PC-3 (cell line): ENCODE data around the gene RRM1. TPM values are rescaled to one million over a fixed set of nuclear protein-coding genes. Genes with fewer than 3 reads are reported as not detected.

ENCODE experiments used
- ATAC-seq: fragments of 200-7000 bp; cut with Tn5 transposase; 2 replicates; pipeline ENCODE4 v1.9.1; 2020; ENCODE audit warnings: mild to moderate bottlenecking, moderate library complexity
- BruUV-seq: library from RNA; stranded (reverse); fragments of 400-500 nt; replicated peaks from 2 replicates; lab custom pipeline; 2021; lab: Mats Ljungman, UMichigan
- CTCF ChIA-PET: fragments of 300-600 bp; sonication (Branson Sonifier 250); formaldehyde crosslinking; loops from one replicate; lab custom pipeline; 2022; ENCODE audit warnings: antibody characterized with exemption; lab: Charles Lee
- POLR2A ChIA-PET: fragments of 300-600 bp; sonication (Branson Sonifier 250); formaldehyde crosslinking; loops from one replicate; lab custom pipeline; 2022; ENCODE audit warnings: antibody characterized with exemption; ENCODE audit not compliant: unreplicated experiment; lab: Charles Lee
- DNase-seq: peaks from one replicate; pipeline ENCODE4 v3.0.0-alpha.2; 2015
- H2AFZ ChIP-seq: fragments of 300-600 bp; sonication (generic); 2 replicates; pipeline ENCODE4 v1.6.0; 2016; ENCODE audit warnings: antibody characterized with exemption, low read length
- H3F3A ChIP-seq: fragments of 300-600 bp; sonication (generic); one replicate; pipeline ENCODE4 v1.6.0; 2017; ENCODE audit warnings: antibody characterized with exemption, low read length, control low read depth, mild to moderate bottlenecking; ENCODE audit not compliant: unreplicated experiment
- H3K27ac ChIP-seq: fragments of 300-600 bp; sonication (generic); 2 replicates; pipeline ENCODE4 v1.5.1; 2016; ENCODE audit warnings: mild to moderate bottlenecking, low read length
- H3K27me3 ChIP-seq: fragments of 300-600 bp; sonication (generic); 2 replicates; pipeline ENCODE4 v1.6.1; 2016; ENCODE audit warnings: low read length, mixed read lengths
- H3K36me3 ChIP-seq: fragments of 300-600 bp; sonication (generic); 2 replicates; pipeline ENCODE4 v1.6.1; 2016; ENCODE audit warnings: low read depth, mixed run types, low read length, mixed read lengths
- H3K4me1 ChIP-seq: fragments of 300-600 bp; sonication (generic); 2 replicates; pipeline ENCODE4 v1.5.1; 2016; ENCODE audit warnings: low read length; ENCODE audit not compliant: insufficient read depth
- H3K4me2 ChIP-seq: fragments of 300-600 bp; sonication (generic); 2 replicates; pipeline ENCODE4 v1.6.0; 2016; ENCODE audit warnings: low read length
- H3K4me3 ChIP-seq: fragments of 300-600 bp; sonication (generic); 2 replicates; pipeline ENCODE4 v1.5.1; 2016; ENCODE audit warnings: mild to moderate bottlenecking, low read length, mixed read lengths
- H3K79me2 ChIP-seq: fragments of 300-600 bp; sonication (generic); 2 replicates; pipeline ENCODE4 v1.6.1; 2017; ENCODE audit warnings: low read length, mixed read lengths
- H3K9ac ChIP-seq: fragments of 300-600 bp; sonication (generic); 2 replicates; pipeline ENCODE4 v1.6.0; 2016; ENCODE audit warnings: mild to moderate bottlenecking, low read length
- H3K9me2 ChIP-seq: fragments of 300-600 bp; sonication (generic); replicated peaks from 2 replicates; pipeline ENCODE4 v1.6.1; 2016; ENCODE audit warnings: mixed run types, low read length, mixed read lengths
- H3K9me3 ChIP-seq: fragments of 300-600 bp; sonication (generic); 2 replicates; pipeline ENCODE4 v1.6.1; 2016; ENCODE audit warnings: low read length, mixed read lengths
- H4K20me1 ChIP-seq: fragments of 300-600 bp; sonication (generic); 2 replicates; pipeline ENCODE4 v1.6.1; 2016; ENCODE audit warnings: low read length, mixed read lengths
- EZH2 ChIP-seq: fragments of 300-600 bp; sonication (generic); IDR thresholded peaks from one replicate; pipeline ENCODE4 v1.6.1; 2017; ENCODE audit warnings: antibody characterized with exemption, mild to moderate bottlenecking, low read length; ENCODE audit not compliant: unreplicated experiment
- EZH2phosphoT487 ChIP-seq: fragments of 300-600 bp; sonication (generic); IDR thresholded peaks from 2 replicates; pipeline ENCODE4 v1.6.1; 2018; ENCODE audit warnings: mild to moderate bottlenecking, antibody characterized with exemption, low read length, borderline replicate concordance
- intact Hi-C: fragments of 100-400 bp; cut with micrococcal nuclease; formaldehyde crosslinking; loops from 2 replicates; pipeline ENCODE4 v1.9.0; 2023
- total RNA-seq: library from RNA; depleted of rRNA; stranded (reverse); fragments of >200 nt; gene quantifications from 2 replicates; pipeline ENCODE4 v1.2.3, GENCODE V29; 2014
- TF ChIP-seq, protein P1 (sequence below): fragments of 300-600 bp; sonication (generic); conservative IDR thresholded peaks from 2 replicates; pipeline ENCODE4 v1.5.1; 2017; ENCODE audit warnings: antibody characterized with exemption, low read depth, mild to moderate bottlenecking, low read length

RRM1 gene
- total RNA-seq, 1 experiment from 2014 or later, result 106 TPM

DNA sequence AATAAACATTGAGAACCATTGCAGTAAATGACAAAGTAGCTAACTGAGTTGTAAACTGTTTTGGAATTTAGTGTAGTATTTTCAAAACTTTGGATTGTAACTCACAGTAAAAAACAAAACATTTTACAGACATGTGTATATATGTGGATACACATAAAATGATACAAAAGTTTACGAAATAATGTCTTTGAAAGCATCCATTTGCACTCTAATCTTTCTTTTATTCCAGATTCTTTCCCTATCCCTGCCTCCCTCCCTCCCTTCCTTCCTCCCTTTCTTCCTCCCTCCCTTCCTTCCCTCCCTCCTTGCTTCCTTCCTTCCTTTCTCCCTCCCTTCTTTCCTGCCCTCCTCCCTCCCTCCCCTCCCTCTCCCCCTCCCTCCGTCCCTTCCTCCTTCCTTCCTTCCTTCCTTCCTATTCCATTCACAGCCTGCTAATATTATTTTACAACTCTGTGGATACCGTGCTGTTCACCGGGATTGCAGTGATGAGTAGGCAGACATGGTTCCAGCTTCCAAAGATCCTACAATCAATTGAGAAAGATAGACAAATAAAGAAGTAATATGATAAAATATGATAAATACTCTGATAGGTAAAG lies 3.5 kb downstream of the RRM1 start:
- H2AFZ ChIP-seq, result no peak overlapping the region
- H3K9me3 ChIP-seq, result no peaks in the 10 kb centered on the region
- no TSS peak for BruUV-seq
- ChIA-PET POLR2A (interaction anchor here (0.6 kb wide), 1 partner anchor 350 kb away, joined by 5 read pairs; no protein-coding TSS in a partner anchor), CTCF (no interaction called here)
- H3K27me3 ChIP-seq, result no peaks in the 10 kb centered on the region
- peaks cover 84% of the 10 kb centered on the region for H3K79me2 ChIP-seq
- DNase-seq (no peak), ATAC-seq (no peak)
- TF ChIP-seq EZH2phosphoT487, result no peak
- TF ChIP-seq, protein P1, sequence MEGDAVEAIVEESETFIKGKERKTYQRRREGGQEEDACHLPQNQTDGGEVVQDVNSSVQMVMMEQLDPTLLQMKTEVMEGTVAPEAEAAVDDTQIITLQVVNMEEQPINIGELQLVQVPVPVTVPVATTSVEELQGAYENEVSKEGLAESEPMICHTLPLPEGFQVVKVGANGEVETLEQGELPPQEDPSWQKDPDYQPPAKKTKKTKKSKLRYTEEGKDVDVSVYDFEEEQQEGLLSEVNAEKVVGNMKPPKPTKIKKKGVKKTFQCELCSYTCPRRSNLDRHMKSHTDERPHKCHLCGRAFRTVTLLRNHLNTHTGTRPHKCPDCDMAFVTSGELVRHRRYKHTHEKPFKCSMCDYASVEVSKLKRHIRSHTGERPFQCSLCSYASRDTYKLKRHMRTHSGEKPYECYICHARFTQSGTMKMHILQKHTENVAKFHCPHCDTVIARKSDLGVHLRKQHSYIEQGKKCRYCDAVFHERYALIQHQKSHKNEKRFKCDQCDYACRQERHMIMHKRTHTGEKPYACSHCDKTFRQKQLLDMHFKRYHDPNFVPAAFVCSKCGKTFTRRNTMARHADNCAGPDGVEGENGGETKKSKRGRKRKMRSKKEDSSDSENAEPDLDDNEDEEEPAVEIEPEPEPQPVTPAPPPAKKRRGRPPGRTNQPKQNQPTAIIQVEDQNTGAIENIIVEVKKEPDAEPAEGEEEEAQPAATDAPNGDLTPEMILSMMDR, result no peak
- no peak for TF ChIP-seq EZH2
- intact Hi-C loops, result no loop called here
- no peaks in the 10 kb centered on the region for H4K20me1 ChIP-seq
- H3K4me3 ChIP-seq, result no peak overlapping the region
- no peak overlapping the region for H3K9ac ChIP-seq
- H3F3A ChIP-seq, result no peaks in the 10 kb centered on the region
- H3K4me1 ChIP-seq, result peaks cover 20% of the 10 kb centered on the region
- no peaks in the 10 kb centered on the region for H3K9me2 ChIP-seq
- peaks cover 13% of the 10 kb centered on the region for H3K36me3 ChIP-seq
- H3K4me2 ChIP-seq, result no peak overlapping the region
- H3K27ac ChIP-seq, result no peak overlapping the region

DNA sequence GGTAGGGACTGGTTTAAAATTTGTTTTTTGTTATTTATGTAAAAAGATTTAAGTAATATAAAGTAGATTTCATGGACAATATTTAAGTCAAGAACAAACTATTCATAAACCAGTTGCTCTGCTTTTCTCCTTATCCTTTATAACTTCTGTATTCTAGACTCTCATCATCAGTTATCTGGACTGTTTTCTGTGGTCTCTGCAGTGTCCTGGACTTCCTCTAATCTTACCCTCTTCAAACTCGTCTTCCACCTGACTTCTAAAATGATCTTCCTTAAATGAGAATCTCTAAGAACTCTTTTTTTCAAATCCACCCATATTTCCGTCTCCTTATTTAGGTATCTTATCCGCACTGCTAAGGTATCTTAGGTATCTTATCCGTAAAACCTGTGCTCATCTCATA lies 8.1 kb downstream of the RRM1 start:
- no TSS peak for BruUV-seq

DNA sequence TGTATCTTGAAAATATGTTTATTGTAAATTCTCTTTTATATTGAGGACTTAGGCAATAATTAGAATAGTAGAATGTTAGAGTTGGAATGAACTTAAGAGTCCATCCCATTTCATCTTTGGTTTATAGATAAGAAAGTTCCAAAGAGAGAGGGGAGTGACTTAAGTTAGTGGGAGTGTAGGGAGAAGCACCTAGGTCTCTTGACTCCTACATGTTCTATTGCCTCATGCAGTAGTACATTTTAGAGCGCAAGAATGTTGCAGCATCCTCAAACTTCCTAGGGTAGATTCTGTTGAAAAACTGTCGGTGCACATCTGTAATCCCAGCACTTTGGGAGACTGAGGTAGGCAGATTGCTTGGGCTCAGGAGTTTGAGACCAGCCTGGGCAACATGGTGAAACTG lies 8.7 kb downstream of the RRM1 start:
- H3K9ac ChIP-seq, result no peak overlapping the region
- no peak for ATAC-seq
- BruUV-seq, result no TSS peak
- intact Hi-C loops, result no loop called here
- H3K9me3 ChIP-seq, result no peaks in the 10 kb centered on the region
- TF ChIP-seq EZH2phosphoT487, result no peak
- TF ChIP-seq, protein P1, result no peak
- TF ChIP-seq EZH2, result no peak
- peaks cover 36% of the 10 kb centered on the region for H3K79me2 ChIP-seq
- ChIA-PET POLR2A (no interaction called here), CTCF (no interaction called here)
- no peaks in the 10 kb centered on the region for H3K4me1 ChIP-seq
- H3K36me3 ChIP-seq, result peaks cover 39% of the 10 kb centered on the region
- H3K4me3 ChIP-seq, result no peak overlapping the region
- H4K20me1 ChIP-seq, result no peaks in the 10 kb centered on the region
- no peaks in the 10 kb centered on the region for H3F3A ChIP-seq
- no peak for DNase-seq
- H3K9me2 ChIP-seq, result no peaks in the 10 kb centered on the region
- H2AFZ ChIP-seq, result no peak overlapping the region
- no peak overlapping the region for H3K4me2 ChIP-seq
- no peaks in the 10 kb centered on the region for H3K27me3 ChIP-seq
- no peak overlapping the region for H3K27ac ChIP-seq

More for the DNA sequence above, 8.1 kb downstream of the RRM1 start:
- no peak overlapping the region for H3K9ac ChIP-seq
- no peak overlapping the region for H3K4me2 ChIP-seq
- no peaks in the 10 kb centered on the region for H3K9me3 ChIP-seq
- DNase-seq, result no peak
- H3K27ac ChIP-seq, result no peak overlapping the region
- no peaks in the 10 kb centered on the region for H3K4me1 ChIP-seq
- H3K27me3 ChIP-seq, result no peaks in the 10 kb centered on the region
- ChIA-PET CTCF (no interaction called here), POLR2A (no interaction called here)
- H3K4me3 ChIP-seq, result no peak overlapping the region
- H3K9me2 ChIP-seq, result no peaks in the 10 kb centered on the region
- intact Hi-C loops, result no loop called here
- peaks cover 41% of the 10 kb centered on the region for H3K79me2 ChIP-seq
- no peak for TF ChIP-seq EZH2phosphoT487
- no peaks in the 10 kb centered on the region for H4K20me1 ChIP-seq
- H3K36me3 ChIP-seq, result peaks cover 35% of the 10 kb centered on the region
- ATAC-seq, result no peak
- H2AFZ ChIP-seq, result no peak overlapping the region
- no peaks in the 10 kb centered on the region for H3F3A ChIP-seq
